ENCODE data around the gene NUP88. TPM values are rescaled to one million over a fixed set of nuclear protein-coding genes. Genes with fewer than 3 reads are reported as not detected.

The NUP88 gene
- total and polyA plus RNA-seq, 4 donors, result 39.6 to 124 (median 57.4) TPM

GRCh38 chr17:5364696-5365095 is 54.8 kb downstream of the NUP88 start:
- H3K36me3 ChIP-seq (ENCODE audit: control insufficient read depth in 4 of 4, insufficient read depth in 3 of 4, low read depth in 1 of 4, low read length in 3 of 4), result peaks cover 3 to 45% (median 30%) of the 10 kb centered on the region in 4 donors

GRCh38 chr17:5364156-5364555 is 55.3 kb downstream of the NUP88 start:
- H3K36me3 ChIP-seq (ENCODE audit: control insufficient read depth in 4 of 4, insufficient read depth in 3 of 4, low read depth in 1 of 4, low read length in 3 of 4), result peaks cover 3 to 41% (median 27%) of the 10 kb centered on the region in 4 donors
- H3K27ac ChIP-seq (ENCODE audit: low read depth in 1 of 2, low read length in 2 of 2), result no peak overlapping the region
- H3K9me3 ChIP-seq (ENCODE audit: control insufficient read depth in 4 of 4, low read length in 3 of 4), result no peaks in the 10 kb centered on the region
- H3K9ac ChIP-seq (ENCODE audit: low read depth in 1 of 2, low read length in 2 of 2), result no peak overlapping the region
- no peak for DNase-seq (ENCODE audit: low spot score)
- no peak overlapping the region for H3K4me3 ChIP-seq (ENCODE audit: low read depth in 1 of 3, low read length in 3 of 3)
- H3K4me1 ChIP-seq (ENCODE audit: control insufficient read depth in 4 of 4, insufficient read depth in 4 of 4, low read length in 3 of 4), result peaks cover 0 to 5% (median 2%) of the 10 kb centered on the region in 4 donors
- WGBS, result 98% methylated on average over 6 of the region's 6 CpGs
- no peaks in the 10 kb centered on the region for H3K27me3 ChIP-seq (ENCODE audit: control insufficient read depth in 4 of 4, insufficient read depth in 4 of 4, low read length in 3 of 4)
- TF ChIP-seq, protein P1, sequence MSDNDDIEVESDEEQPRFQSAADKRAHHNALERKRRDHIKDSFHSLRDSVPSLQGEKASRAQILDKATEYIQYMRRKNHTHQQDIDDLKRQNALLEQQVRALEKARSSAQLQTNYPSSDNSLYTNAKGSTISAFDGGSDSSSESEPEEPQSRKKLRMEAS (IDR thresholded peaks at IDR 0.05), result no peak
- no peak for TF ChIP-seq NR2F2 (IDR thresholded peaks at IDR 0.05)
- no peak for TF ChIP-seq GABPA (IDR thresholded peaks at IDR 0.05 in 1 of 2, conservative IDR thresholded peaks at IDR 0.05 in 1 of 2)
- no peak for TF ChIP-seq ATF3 (IDR thresholded peaks at IDR 0.05)
- no peak for TF ChIP-seq RAD21 (IDR thresholded peaks at IDR 0.05)
- TF ChIP-seq, protein P2, sequence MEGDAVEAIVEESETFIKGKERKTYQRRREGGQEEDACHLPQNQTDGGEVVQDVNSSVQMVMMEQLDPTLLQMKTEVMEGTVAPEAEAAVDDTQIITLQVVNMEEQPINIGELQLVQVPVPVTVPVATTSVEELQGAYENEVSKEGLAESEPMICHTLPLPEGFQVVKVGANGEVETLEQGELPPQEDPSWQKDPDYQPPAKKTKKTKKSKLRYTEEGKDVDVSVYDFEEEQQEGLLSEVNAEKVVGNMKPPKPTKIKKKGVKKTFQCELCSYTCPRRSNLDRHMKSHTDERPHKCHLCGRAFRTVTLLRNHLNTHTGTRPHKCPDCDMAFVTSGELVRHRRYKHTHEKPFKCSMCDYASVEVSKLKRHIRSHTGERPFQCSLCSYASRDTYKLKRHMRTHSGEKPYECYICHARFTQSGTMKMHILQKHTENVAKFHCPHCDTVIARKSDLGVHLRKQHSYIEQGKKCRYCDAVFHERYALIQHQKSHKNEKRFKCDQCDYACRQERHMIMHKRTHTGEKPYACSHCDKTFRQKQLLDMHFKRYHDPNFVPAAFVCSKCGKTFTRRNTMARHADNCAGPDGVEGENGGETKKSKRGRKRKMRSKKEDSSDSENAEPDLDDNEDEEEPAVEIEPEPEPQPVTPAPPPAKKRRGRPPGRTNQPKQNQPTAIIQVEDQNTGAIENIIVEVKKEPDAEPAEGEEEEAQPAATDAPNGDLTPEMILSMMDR (IDR thresholded peaks at IDR 0.05; ENCODE audit: low read depth, low read length, missing input control), result no peak
- no peak for TF ChIP-seq TAF1 (conservative IDR thresholded peaks at IDR 0.05)
- TF ChIP-seq SP1 (IDR thresholded peaks at IDR 0.05), result no peak
- TF ChIP-seq HNF4A (conservative IDR thresholded peaks at IDR 0.05), result no peak
- no peak for TF ChIP-seq JUND (IDR thresholded peaks at IDR 0.05)

More at GRCh38 chr17:5364696-5365095, 54.8 kb downstream of the NUP88 start:
- Histone ChIP-seq H3K27ac (ENCODE audit: low read depth in 1 of 2, low read length in 2 of 2) (no peak overlapping the region), H3K27me3 (ENCODE audit: control insufficient read depth in 4 of 4, insufficient read depth in 4 of 4, low read length in 3 of 4) (no peaks in the 10 kb centered on the region), H3K9me3 (ENCODE audit: control insufficient read depth in 4 of 4, low read length in 3 of 4) (no peaks in the 10 kb centered on the region), H3K4me3 (ENCODE audit: low read depth in 1 of 3, low read length in 3 of 3) (no peak overlapping the region), H3K9ac (ENCODE audit: low read depth in 1 of 2, low read length in 2 of 2) (no peak overlapping the region), H3K4me1 (ENCODE audit: control insufficient read depth in 4 of 4, insufficient read depth in 4 of 4, low read length in 3 of 4) (peaks cover 0 to 5% (median 2%) of the 10 kb centered on the region in 4 donors)
- TF ChIP-seq, protein P1 (IDR thresholded peaks at IDR 0.05), result no peak
- TF ChIP-seq FOXA1 (IDR thresholded peaks at IDR 0.05) (no peak), RXRA (IDR thresholded peaks at IDR 0.05) (no peak), SP1 (IDR thresholded peaks at IDR 0.05) (no peak), FOXA2 (IDR thresholded peaks at IDR 0.05) (no peak), ZBTB33 (IDR thresholded peaks at IDR 0.05) (no peak), JUND (IDR thresholded peaks at IDR 0.05) (no peak), RAD21 (IDR thresholded peaks at IDR 0.05) (no peak), GABPA (IDR thresholded peaks at IDR 0.05 in 1 of 2, conservative IDR thresholded peaks at IDR 0.05 in 1 of 2) (no peak), EGR1 (IDR thresholded peaks at IDR 0.05; ENCODE audit: low read depth in 2 of 2) (no peak), YY1 (IDR thresholded peaks at IDR 0.05) (no peak)
- TF ChIP-seq, protein P3, sequence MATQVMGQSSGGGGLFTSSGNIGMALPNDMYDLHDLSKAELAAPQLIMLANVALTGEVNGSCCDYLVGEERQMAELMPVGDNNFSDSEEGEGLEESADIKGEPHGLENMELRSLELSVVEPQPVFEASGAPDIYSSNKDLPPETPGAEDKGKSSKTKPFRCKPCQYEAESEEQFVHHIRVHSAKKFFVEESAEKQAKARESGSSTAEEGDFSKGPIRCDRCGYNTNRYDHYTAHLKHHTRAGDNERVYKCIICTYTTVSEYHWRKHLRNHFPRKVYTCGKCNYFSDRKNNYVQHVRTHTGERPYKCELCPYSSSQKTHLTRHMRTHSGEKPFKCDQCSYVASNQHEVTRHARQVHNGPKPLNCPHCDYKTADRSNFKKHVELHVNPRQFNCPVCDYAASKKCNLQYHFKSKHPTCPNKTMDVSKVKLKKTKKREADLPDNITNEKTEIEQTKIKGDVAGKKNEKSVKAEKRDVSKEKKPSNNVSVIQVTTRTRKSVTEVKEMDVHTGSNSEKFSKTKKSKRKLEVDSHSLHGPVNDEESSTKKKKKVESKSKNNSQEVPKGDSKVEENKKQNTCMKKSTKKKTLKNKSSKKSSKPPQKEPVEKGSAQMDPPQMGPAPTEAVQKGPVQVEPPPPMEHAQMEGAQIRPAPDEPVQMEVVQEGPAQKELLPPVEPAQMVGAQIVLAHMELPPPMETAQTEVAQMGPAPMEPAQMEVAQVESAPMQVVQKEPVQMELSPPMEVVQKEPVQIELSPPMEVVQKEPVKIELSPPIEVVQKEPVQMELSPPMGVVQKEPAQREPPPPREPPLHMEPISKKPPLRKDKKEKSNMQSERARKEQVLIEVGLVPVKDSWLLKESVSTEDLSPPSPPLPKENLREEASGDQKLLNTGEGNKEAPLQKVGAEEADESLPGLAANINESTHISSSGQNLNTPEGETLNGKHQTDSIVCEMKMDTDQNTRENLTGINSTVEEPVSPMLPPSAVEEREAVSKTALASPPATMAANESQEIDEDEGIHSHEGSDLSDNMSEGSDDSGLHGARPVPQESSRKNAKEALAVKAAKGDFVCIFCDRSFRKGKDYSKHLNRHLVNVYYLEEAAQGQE (IDR thresholded peaks at IDR 0.05), result no peak
- TF ChIP-seq, protein P2 (IDR thresholded peaks at IDR 0.05; ENCODE audit: low read depth, low read length, missing input control), result no peak
- no peak for DNase-seq (ENCODE audit: low spot score)

Data from liver (tissue), 9 donors.